Tibial nerve (tissue), 4 donors: ENCODE data around the gene GLTP.

Source experiments
- EP300 ChIP-seq, 2 donors: sonication (generic); formaldehyde crosslinking; IDR thresholded peaks; one replicate each; pipeline ENCODE4 v1.6.1; 2017; ENCODE audit warnings: antibody characterized with exemption in 2 of 2, mild to moderate bottlenecking in 1 of 2
- POLR2A ChIP-seq, 2 donors: fragments of 450-650 bp; IDR thresholded peaks; one replicate each; pipeline ENCODE4 v1.6.1; 2017; ENCODE audit warnings: antibody characterized with exemption in 2 of 2, mild to moderate bottlenecking in 2 of 2, moderate library complexity in 2 of 2
- TF ChIP-seq, protein P1 (sequence below), 5 experiments: fragments of 200-600 bp in 3 of 5; fragments of 450-650 bp in 2 of 5; sonication (generic) in 3 of 5; IDR thresholded peaks; one replicate each; pipeline ENCODE4 v1.5.1; 2016 to 2019; ENCODE audit warnings: antibody characterized with exemption in 5 of 5, mild to moderate bottlenecking in 3 of 5, moderate library complexity in 2 of 5

DNA sequence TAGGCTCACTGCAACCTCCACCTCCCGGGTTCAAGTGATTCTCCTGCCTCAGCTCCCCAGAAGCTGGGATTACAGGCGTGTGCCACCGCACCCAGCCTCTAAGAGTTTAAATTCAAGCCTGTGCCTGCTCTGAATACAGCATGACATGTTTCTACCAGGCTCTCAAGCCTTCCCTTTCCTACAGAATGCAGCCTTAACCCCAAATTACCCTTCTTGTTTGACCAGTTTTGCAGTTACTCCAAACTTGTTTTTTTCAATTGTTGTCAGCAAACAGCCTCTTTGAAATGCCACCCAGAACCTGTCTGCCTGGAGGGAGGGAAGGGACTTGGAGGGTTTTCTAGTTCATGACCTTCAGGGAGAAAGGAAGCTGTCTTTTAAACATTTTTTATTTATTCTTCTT, 15.4 kb downstream of the GLTP start:
- TF ChIP-seq, protein P1, sequence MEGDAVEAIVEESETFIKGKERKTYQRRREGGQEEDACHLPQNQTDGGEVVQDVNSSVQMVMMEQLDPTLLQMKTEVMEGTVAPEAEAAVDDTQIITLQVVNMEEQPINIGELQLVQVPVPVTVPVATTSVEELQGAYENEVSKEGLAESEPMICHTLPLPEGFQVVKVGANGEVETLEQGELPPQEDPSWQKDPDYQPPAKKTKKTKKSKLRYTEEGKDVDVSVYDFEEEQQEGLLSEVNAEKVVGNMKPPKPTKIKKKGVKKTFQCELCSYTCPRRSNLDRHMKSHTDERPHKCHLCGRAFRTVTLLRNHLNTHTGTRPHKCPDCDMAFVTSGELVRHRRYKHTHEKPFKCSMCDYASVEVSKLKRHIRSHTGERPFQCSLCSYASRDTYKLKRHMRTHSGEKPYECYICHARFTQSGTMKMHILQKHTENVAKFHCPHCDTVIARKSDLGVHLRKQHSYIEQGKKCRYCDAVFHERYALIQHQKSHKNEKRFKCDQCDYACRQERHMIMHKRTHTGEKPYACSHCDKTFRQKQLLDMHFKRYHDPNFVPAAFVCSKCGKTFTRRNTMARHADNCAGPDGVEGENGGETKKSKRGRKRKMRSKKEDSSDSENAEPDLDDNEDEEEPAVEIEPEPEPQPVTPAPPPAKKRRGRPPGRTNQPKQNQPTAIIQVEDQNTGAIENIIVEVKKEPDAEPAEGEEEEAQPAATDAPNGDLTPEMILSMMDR (IDR thresholded peaks at IDR 0.05), result no peak
- TF ChIP-seq POLR2A (IDR thresholded peaks at IDR 0.05) (no peak), EP300 (IDR thresholded peaks at IDR 0.05) (no peak)
